Measurements from ENCODE around the gene ZNF175. TPM values are rescaled to one million over a fixed set of nuclear protein-coding genes. Genes with fewer than 3 reads are reported as not detected.

The ZNF175 gene
- total and polyA plus RNA-seq, 2 donors from 2014 or later, result 3.3 to 20.1 TPM

GRCh38 chr19:51589511-51589910, 18.4 kb downstream of the ZNF175 start:
- Histone ChIP-seq H3K4me1 (ENCODE audit: control insufficient read depth in 2 of 3, insufficient read depth in 2 of 3, low read depth in 1 of 3, low read length in 3 of 3) (peaks cover 0 to 9% (median 0%) of the 10 kb centered on the region in 3 donors), H3K27me3 (ENCODE audit: control insufficient read depth, insufficient read depth, low read length) (no peaks in the 10 kb centered on the region), H3K27ac (ENCODE audit: low read depth in 2 of 2, low read length in 2 of 2) (no peak overlapping the region), H3K9ac (ENCODE audit: low read length in 3 of 3) (no peak overlapping the region), H3K9me3 (ENCODE audit: control insufficient read depth in 2 of 3, insufficient read depth in 1 of 3, low read length in 3 of 3) (peaks cover 0 to 20% (median 11%) of the 10 kb centered on the region in 3 donors), H3K4me3 (ENCODE audit: low read length in 3 of 3) (no peak overlapping the region), H3K36me3 (ENCODE audit: control insufficient read depth in 2 of 3, insufficient read depth in 3 of 3, low read length in 3 of 3) (peaks cover 10 to 21% (median 20%) of the 10 kb centered on the region in 3 donors)
- no peak for FAIRE-seq
- intact Hi-C loops (cut with DNase I), result no loop called here
- no peak for TF ChIP-seq CTCF (IDR thresholded peaks at IDR 0.05; ENCODE audit: borderline replicate concordance, extremely low read depth, insufficient read depth)
- no peak for DNase-seq

- DNase-seq (no peak), FAIRE-seq (no peak)
- intact Hi-C loops (cut with DNase I), result no loop called here
- no peak overlapping the region for H3K27ac ChIP-seq (ENCODE audit: low read depth in 2 of 2, low read length in 2 of 2)
- no peaks in the 10 kb centered on the region for H3K27me3 ChIP-seq (ENCODE audit: control insufficient read depth, insufficient read depth, low read length)
- H3K4me1 ChIP-seq (ENCODE audit: control insufficient read depth in 2 of 3, insufficient read depth in 2 of 3, low read depth in 1 of 3, low read length in 3 of 3), result peaks cover 0 to 15% (median 0%) of the 10 kb centered on the region in 3 donors
- H3K36me3 ChIP-seq (ENCODE audit: control insufficient read depth in 2 of 3, insufficient read depth in 3 of 3, low read length in 3 of 3), result peaks cover 7 to 19% (median 17%) of the 10 kb centered on the region in 3 donors
- H3K9me3 ChIP-seq (ENCODE audit: control insufficient read depth in 2 of 3, insufficient read depth in 1 of 3, low read length in 3 of 3), result peaks cover 0 to 20% (median 11%) of the 10 kb centered on the region in 3 donors
- TF ChIP-seq CTCF (IDR thresholded peaks at IDR 0.05; ENCODE audit: borderline replicate concordance, extremely low read depth, insufficient read depth), result no peak
- H3K9ac ChIP-seq (ENCODE audit: low read length in 3 of 3), result no peak overlapping the region
- H3K4me3 ChIP-seq (ENCODE audit: low read length in 3 of 3), result no peak overlapping the region
These were observed 19.4 kb downstream of the ZNF175 start for GRCh38 chr19:51590441-51590840.

- DNase-seq (no peak), FAIRE-seq (no peak)
- Histone ChIP-seq H3K9ac (ENCODE audit: low read length in 3 of 3) (no peak overlapping the region), H3K9me3 (ENCODE audit: control insufficient read depth in 2 of 3, insufficient read depth in 1 of 3, low read length in 3 of 3) (peaks cover 0 to 7% (median 4%) of the 10 kb centered on the region in 3 donors), H3K4me3 (ENCODE audit: low read length in 3 of 3) (no peak overlapping the region), H3K4me1 (ENCODE audit: control insufficient read depth in 2 of 3, insufficient read depth in 2 of 3, low read depth in 1 of 3, low read length in 3 of 3) (peaks cover 0 to 15% (median 0%) of the 10 kb centered on the region in 3 donors), H3K27me3 (ENCODE audit: control insufficient read depth, insufficient read depth, low read length) (no peaks in the 10 kb centered on the region), H3K27ac (ENCODE audit: low read depth in 2 of 2, low read length in 2 of 2) (no peak overlapping the region), H3K36me3 (ENCODE audit: control insufficient read depth in 2 of 3, insufficient read depth in 3 of 3, low read length in 3 of 3) (peaks cover 0 to 2% (median 1%) of the 10 kb centered on the region in 3 donors)
- intact Hi-C loops (cut with DNase I), result no loop called here
- no peak for TF ChIP-seq CTCF (IDR thresholded peaks at IDR 0.05; ENCODE audit: borderline replicate concordance, extremely low read depth, insufficient read depth)
These were observed 21.4 kb downstream of the ZNF175 start for GRCh38 chr19:51592521-51592920.
